HG03025 (cell line): ENCODE measurements around the gene SLC25A29.
"Not testable (repeated sequence)": the region's sequence is repeated elsewhere in the genome, so short reads cannot be mapped to it uniquely, and the experiment has no call there.

Source experiments
- ATAC-seq: cut with Tn5 transposase; IDR thresholded peaks from one replicate; pipeline ENCODE4 v1.9.1; 2021; ENCODE audit warnings: mild to moderate bottlenecking, moderate library complexity; ENCODE audit not compliant: unreplicated experiment, low FRiP score

Gene SLC25A29

DNA sequence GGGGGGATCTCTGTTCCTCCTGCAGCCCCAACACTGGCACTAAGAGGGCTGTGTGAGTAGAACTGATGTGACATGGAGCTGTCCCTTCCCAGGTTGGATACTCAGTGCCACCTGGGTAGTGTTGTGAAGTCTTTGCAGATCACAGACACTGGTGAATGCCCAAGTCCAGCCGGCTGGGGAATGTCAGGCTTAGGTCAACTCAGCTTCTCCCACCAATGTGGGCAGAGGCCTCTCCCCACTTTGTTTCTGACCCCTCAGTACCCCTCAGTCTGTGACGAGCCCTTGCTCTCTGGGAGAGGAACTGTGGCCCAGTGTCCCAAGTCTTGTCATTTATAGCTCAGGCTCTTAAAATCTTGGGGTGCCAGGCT is 11.3 kb downstream of the SLC25A29 start:
- ATAC-seq = no peak

DNA sequence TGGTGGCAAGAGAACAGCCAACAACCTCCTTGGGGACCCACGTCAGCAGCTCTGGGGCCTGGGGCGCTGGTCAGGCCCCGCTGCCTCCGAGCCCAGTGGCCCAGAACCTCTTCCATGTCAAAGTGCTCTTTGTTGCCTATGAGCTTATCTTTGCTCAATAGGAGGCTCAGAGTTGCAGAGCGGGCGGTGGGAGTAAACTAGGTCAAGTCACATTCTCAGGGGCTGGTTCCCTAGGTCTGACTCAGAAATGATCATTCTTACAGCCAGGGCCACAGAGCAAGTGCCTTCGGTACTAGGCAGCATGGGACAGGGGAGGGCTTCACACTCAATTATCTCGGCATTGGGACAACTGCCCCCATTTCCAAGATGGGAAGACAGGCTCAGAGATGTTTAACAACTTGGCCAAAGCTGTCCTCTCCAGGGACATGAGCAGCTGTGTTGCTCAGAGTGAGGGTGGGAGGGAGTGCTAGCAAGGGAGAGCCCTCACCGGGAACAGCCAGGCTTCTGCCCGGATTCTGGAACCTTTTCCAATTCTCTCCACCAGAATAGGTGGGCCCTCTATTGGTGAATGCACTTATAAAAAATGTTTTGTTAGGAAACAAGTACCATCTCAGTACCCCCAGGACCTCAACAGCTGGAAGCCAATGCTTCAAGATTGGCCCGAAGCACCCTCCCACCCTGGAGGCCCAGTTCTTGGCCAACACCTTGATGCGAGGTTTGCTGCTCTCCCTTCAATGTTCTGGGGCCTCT is 11.9 kb downstream of the SLC25A29 start:
- ATAC-seq = no peak

DNA sequence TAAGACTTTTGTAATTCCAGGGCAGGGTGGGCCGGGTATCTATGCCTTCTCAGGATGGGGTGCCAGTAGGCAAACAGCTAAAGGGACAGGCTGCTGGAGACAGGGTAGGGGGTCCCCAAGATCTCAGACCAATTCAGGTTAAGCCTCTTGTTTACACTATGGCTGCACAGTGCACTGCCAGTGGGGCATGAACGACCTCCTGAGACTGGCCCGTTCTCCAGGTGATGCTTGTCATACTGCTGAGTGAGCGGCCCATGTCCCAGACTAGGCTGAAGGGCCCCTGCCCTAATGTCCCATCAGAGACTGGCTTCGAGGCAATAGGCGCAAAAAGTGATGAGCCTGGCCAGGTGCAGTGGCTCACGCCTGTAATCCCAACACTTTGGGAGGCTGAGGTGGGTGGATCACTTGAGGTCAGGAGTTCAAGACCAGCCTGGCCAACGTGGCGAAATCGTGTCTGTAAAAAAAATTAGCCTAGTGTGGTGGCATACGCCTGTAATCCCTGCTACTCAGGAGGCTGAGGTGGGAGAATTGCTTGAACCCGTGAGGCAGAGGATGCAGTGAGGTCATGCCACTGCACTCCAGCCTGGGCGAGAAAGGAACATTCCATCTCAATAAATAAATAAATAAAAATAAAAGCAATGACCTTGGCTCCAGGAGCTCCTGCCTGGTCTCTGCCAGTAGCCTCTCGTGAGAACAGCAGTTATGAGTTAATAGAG is 12.6 kb downstream of the SLC25A29 start:
- ATAC-seq = no peak

DNA sequence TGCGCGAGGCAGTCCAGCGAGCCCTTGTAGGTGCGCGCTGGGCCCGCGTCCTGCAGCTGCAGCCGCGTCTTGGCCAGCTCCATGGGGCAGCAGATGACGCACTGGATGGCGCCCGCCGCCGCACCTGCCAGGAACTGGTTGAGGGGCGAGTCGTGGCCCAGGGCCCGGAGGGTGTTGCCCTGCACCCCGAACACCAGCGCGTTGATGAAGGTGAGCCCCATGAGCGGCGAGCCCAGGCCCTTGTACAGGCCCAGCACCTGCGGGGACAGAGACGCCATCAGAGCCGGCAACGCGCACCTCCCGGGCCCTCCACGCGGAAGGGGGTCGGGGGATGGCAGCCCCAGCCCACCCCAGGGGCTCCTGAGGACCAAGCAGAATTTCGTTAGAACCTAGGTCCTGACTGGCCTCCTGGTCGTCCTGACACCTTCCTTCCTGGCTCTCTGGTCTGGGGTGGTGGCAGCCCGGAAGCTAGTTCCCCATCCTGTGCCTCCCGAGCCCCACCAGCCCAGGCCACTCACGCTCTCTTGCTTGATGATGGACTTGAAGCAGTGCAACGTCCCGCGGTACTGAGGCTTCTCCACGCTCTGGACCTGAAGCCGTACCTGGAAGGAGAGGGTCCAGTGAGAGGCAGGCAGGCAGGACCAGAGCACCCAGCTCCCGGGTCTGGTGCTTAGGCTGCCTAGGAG is 13.3 kb downstream of the SLC25A29 start:
- ATAC-seq = no peak

DNA sequence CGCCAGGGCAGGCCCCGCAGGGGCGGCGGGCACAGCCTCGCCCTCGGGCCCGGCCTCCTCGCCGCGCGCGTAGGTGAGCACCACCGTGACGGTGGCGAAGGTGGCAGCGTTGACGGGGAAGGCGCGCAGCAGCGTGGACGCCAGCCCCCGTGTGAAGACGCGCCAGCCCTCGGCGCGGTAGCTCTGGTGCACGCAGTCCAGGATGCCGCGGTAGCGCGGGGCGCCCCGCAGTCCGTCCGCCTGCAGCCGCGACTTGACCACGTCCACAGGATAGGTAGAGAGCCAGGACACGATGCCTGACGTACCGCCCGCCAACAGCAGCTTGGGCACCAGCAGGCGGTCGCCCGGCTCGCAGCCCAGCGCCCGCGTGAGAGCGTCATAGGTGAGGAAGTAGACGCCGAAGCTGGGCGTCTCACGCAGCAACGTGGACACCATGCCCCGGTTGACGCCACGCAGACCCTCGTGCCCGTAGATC is 13.9 kb downstream of the SLC25A29 start:
- no peak for ATAC-seq

DNA sequence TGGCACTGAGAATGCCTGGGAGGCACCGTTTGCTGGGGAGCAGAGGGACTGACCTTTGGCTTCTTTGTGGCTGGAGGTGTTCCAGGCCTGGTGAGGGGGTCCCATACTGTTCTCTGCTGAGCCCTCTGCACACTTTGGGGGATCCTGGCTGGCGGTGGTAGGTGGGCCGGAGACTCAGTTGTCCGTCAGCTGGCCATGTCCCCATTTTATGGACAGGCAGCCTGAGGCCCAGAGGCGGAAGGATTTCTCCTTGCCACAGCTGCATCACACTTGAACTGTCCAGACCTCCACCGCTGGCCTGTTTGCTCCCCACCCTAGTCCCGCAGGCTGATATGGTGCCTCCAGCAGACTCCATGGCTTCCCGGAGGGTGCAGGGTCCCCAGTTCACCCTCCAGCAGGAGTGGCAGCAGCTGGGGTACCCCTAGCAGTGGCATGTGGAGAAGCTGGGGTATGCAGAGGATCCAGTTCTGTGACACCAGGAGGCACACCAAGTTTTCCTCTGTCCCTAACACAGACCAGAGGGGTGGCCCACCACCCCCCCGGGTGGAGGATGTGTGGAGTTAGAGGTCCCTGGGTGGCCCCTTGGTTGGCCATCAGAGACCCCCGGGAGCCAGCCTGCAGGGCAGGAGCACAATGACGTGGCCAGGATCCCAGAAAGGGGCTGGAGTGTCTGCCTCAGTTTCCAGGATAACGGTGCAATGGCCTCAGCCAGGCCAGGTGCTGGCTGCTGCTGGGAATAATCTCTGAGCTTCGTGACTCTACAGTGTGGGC is 14.8 kb downstream of the SLC25A29 start:
- no peak for ATAC-seq

DNA sequence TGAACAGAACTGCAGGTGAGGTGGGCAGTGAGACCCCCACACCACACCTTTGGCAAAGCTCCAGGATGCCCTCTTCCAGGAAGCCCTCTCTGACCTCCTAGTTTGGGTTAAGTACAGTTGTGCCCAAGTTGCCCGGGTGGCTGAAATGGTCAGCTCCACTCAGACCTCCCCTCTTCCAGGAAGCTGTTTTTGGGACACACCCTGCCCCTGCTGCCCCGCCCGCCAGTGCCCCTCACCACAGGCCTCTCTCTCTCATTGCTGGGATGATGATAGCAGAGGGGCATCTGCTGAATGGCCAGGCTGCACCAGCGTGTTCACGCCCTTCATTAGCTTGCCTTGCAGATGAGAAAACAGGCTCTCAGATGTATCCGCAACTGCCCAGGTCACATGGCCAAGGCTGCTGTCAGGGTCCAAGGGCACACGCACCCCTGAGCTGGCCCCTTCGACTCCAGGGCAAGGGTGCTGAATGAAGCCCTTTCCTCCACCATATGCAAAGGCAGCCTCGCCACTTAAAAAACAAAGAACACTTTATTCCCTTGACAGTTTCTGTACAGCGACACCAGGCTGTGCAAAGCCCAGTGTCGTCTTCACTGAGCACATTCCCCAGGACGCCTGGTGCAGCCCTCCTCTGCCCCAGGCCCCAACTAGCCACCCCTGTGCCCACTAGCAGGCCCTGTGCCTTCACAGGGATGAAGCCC is 15.5 kb downstream of the SLC25A29 start:
- ATAC-seq = no peak

DNA sequence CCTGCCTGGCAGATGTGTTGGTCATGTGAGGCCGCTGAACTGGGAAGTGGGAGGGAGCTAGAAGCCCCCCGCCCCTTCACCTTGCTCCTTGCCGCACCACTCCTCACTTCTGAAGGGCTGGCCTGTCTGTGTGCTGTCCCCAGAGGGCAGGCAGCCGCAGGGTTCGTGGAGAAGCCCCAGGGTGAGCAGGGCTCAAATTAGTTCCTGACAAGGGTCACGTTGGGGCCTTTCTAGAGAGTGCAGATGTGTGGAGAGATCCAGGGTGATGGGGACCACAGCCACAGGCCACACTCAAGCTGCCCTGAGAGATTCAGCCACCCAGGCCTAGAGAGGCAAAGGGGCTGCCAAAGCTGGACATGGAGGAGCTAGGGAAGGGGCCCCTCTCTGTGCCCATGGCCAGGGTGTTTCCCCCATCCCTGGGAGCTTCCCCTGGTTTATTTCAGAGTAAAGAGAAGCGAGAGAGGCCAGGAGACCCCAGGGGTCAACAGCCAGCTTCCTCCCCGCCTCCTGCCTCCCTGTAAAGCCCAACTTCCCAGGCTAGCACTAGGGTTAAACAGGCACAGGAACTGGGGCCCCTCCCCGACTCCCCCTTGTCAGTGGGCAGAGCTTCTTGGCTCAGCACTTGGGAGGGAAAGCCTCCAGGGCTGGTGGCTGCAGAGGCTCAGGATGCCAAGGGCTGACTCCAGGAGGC is 16.2 kb downstream of the SLC25A29 start:
- ATAC-seq = no peak

DNA sequence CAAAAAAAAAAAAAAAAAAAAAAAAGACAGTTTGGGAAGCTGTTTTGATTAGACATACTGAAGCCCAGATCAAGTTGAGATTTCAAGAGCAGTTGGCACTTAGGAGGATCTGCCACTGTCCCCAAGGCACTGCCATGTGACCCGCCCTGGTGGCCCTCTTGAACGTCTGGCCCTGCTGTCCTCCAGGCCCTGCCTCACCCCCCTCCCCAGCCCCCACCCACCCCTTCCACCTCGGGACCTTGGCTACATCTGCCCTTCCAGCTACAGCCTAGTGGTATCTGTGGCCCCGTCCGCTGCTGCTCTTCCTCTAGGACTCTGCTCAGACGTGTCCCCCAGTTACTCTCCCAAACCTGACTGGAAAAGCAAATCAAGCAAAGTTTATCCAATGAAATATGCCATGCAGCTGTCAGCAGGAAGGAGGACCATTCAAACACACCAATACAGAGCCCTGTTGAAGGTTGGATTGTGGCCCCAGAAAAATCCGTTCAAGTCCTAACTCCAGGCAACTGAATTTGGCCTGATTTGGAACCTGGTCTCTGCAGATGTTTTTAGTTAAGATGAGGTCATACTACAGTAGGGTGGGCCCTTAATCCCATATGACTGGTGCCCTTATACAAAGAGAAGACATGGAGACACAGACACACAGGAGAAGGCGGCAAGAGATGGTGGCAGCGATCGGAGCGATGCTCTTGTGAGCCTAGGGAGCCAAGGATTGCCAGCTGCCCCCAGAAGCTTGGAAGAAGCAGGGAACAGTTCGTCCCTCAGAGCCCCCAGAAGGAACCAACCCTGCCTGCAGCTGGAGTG is 17.7 kb downstream of the SLC25A29 start:
- no peak for ATAC-seq

DNA sequence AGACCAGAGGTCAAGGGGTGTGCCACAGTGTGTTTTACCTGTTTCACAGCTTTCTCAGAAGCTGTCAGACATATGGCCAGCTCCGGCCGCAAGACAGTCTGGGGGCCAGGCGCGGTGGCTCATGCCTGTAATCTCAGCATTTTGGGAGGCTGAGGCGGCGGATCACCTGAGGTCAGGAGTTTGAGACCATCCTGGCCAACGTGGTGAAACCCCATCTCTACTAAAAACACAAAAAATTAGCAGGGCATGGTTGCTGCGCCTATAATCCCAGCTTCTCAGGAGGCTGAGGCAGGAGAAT is 18.3 kb downstream of the SLC25A29 start:
- not testable (repeated sequence) for ATAC-seq

DNA sequence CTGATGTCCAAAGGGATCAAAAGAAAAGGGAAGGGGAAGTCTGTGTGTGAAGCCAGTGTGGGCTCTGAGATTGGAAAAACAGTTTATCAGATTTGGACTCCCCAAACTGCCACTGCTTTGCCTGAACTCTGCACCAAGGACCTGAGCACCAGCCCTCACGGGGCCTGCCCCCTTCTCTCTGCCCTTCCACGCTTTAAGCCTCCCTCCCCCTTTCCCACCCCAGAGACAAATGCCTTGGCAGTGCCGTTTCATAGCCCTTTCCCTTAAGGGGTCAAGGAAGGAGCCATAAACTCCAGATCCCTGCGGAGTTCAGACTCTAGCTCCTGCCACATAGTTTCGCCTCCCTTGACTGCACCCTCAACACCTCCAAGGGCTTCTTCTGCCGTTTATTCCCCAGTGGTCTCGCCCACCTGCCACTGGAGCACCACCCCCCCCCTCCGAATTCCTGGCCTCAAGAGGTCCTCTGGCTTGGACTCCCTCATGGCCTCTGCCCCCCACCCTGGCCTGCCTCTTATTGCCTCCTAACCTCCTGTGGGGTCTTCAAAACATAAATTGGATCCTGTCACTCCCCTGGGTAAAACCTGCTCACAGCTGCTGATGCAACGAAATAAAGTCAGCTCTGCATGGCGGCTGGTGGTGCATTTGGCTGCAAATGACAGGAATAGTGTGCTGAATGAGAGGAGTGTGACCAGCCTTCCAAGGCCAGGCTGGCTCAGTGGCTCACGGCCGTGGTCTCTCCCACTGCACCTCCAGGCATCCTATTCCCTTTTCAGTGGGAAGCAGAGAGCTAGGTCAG is 18.8 kb downstream of the SLC25A29 start:
- ATAC-seq = no peak

DNA sequence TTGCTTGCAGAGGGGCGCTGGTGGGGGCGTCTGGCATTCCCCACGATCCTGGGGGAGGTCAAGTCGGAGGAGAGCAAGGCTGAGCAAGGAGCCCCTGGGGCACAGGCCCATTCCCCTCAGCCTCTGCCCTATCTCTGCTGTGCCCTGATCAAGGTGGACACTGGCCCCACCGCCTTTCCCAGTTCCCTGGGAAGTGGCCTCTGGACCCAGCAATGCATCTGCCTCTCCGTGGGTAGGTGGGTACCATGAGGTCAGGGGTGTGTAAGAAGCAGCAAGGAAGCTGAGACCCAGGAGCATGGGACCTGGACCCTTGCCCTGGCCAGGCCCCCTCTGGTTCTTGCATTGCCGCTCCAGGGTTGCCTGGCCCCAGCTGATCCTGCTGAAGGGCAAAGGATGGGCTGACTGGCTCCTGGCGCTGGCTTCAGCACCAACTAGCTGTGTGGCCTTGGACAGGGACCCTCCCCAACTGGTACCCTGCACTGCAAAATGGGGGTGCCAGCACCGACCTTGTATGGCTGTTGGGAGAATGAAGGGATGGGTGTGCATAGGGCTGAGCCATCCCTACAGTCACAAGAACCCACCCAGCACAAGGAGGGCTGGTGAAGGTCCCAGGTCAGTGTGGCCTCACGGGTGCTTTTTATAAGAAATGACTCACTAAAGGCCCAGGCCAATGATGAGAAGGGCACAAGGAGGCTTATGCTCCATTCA is 19.6 kb downstream of the SLC25A29 start:
- no peak for ATAC-seq

DNA sequence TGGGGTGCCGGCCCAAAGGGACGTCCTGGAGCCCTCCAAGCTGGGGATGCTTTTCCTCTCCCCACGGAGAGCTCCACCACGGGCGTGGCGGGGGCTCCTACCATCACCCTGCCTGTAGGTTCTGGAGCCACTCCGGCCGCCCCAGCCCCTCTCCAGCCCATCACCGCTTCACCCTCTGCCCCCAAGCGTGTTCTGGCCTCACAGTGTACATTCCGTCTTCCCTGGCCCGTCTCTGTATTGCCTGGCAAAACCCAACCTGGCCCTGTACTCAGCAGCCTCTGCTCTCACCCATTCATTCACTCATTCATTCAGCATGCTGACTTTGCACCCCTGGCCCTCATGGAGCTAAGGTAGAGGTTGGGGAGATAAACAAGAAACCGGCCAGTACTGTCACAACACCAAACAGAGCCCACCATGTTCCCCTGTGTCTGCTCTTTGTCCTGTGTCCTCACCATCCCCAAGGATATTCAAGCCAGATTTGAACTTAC is 20.3 kb downstream of the SLC25A29 start:
- ATAC-seq = no peak

DNA sequence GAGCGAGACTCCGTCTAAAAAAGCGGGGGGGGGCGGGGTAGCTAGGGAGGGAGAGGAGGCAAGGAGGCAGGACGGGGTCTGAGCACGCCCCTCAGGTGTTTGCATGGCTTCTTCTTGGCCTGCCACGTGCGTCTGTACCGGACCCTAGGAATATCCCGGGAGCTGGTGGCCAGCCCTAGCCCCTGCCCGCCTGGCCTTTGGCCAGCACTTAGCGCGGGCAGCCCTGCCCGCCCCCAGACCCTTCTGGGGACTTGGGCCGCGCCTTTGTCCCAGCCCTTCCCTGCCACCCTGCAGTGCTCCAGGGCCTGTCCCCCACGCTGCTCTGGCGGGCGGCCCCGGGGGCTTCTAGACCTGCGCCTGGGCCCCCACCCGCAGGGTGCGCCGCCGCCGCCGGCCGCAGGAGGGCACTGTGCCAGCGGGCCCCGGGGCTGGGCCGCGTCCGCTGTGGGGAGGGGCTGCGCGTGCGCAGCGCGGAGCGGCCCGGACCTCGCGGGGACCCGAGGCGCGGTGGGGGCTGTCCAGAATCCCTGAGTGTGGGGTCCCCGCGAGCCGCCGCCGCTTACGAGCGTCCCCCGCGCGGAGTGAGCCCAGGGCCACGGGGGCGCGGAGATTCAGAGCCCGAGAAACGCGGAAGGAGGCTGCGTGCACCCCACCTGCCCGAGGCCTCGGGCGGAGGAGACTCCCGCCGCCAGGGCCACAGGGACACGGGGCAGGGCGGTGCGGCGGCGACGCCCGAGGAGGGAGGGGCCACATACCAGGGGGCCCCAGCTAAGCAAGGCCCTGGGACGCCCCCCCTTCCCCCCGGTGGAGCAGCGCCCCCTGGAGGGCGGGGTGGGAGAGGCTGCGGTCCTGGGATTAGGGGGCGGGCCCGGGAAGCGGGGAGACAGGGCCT is 21.0 kb downstream of the SLC25A29 start:
- peak; percentile 84 for ATAC-seq

DNA sequence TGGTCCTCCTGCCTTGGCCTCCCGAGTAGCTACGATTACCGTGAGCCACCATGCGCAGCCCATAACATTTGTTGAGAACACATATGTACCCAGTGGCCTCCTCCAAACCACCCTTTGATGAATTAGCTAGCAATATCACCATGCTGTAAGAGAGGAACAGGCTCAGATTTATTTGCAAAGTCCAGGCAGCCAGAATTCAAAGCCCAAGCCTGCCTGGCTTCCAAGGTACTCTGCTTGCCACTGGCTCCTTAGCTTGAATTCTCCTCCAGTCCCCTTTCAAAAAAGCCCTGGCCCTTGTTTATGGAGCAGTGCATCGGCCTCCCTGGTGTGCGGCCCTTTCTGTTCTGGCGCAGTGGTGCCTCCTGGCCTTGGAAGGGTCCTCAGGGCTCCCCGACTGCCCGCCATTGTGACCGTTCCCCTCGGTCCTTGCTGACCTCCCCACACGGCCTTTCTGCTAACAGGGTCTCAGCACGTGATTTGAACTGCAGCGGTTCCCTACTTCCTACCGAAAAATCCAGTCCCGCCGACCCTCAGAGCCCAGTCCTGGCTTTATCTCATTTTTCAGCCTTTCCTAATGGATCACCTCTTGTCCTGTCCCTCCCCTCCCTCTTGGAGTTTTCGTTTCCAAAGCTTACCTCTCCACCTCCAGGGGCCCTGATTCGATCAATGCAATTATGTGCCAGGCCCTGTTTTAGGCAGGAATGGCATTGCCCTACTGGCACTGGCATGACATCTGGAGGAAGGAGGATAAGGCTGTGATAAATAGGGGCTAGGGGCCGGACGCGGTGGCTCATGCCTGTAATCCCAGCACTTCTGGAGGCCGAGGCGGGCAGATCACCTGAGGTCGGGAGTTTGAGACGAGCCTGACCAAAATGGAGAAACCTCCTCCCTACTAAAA is 22.0 kb downstream of the SLC25A29 start:
- no peak for ATAC-seq
